GM18511 (cell line): ENCODE data around the gene CNTNAP3B.
"Not testable (repeated sequence)": the region's sequence is repeated elsewhere in the genome, so short reads cannot be mapped to it uniquely, and the experiment has no call there.

Source experiments
- ATAC-seq: cut with Tn5 transposase; IDR thresholded peaks from one replicate; pipeline ENCODE4 v1.9.1; 2021; ENCODE audit warnings: mild to moderate bottlenecking, moderate library complexity; ENCODE audit not compliant: unreplicated experiment

Gene CNTNAP3B

DNA sequence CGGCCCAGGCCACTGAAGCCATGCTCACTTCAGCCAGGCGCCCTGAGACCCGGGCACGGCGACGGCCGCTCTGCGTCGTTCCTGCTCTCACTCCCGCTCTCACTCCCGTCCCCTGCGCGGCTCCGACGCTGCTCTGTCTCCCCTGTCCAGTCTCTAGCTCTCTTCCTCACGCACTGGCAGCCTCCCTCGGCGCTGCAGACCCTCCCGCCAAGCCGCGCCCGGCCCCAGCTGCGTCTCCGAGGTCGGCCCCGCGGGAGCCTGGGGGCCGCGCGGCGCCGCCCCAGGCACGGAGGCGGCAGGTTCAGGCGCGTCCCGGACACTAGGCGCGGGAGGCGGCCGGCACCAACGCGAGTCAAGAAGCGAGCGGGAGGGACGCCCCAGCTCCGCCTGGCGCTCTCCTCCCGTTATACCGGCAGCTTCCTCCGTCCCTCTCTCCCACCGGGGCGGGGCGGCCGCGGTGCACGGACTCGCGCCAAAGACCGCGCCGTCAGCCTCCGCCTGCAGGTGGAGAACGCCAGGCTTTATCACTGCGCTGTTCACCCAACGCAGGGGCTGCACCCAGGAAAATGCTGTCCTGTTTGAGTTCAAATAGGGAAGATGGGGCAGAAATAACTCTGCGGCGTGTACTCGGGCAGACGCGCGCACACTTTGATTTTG is at the start of gene CNTNAP3B:
Gene CNTNAP3B (minus strand): TSS at position 354 of the 657 bp plus-strand sequence. CDS start 332 bp downstream, at position 22.
- ATAC-seq: not testable (repeated sequence)

DNA sequence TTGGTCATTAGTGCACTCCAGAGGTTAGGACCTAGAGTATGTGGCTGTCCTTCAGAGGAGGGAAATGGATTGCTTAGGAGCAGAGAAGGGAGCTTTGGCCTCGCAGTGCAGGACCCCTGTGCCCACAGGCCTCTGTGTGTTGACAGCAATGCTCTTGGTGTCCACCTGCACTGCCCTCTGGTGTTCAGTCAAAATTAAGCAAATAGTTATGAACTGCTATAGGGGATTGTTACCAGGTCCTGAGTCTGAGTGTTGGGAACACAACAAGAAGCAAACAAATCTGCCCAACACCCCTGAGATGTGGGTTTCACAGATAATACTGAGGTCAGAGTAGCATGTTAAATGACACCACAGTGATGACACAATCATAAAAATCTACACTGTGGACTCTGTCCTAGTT is 31.1 kb upstream of the CNTNAP3B start:
- ATAC-seq: not testable (repeated sequence)

GRCh38 chr9:42127056-42127841 is 2.0 kb downstream of the CNTNAP3B start:
- not testable (repeated sequence) for ATAC-seq

GRCh38 chr9:42121007-42121406 is 8.2 kb downstream of the CNTNAP3B start:
- not testable (repeated sequence) for ATAC-seq

GRCh38 chr9:42095929-42096328 is 33.3 kb downstream of the CNTNAP3B start:
- not testable (repeated sequence) for ATAC-seq

DNA sequence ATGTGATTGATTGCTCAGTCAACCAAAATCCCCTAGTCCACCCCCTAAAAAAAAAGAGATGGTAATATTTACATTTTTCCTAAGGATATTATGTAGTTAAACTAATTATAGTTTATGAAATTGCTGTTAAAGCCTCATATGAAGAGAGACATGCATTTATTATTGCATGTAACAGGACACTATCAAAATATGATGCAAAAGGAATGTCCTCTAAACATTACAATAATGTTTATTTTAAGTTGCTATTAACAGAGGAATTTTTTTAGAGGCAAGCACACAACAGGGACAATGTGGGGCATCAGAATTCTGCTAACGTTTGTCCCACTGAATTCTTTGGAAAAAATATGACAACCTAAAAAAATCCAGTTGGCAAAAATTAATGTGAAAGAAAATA is 44.7 kb downstream of the CNTNAP3B start:
- ATAC-seq: not testable (repeated sequence)

DNA sequence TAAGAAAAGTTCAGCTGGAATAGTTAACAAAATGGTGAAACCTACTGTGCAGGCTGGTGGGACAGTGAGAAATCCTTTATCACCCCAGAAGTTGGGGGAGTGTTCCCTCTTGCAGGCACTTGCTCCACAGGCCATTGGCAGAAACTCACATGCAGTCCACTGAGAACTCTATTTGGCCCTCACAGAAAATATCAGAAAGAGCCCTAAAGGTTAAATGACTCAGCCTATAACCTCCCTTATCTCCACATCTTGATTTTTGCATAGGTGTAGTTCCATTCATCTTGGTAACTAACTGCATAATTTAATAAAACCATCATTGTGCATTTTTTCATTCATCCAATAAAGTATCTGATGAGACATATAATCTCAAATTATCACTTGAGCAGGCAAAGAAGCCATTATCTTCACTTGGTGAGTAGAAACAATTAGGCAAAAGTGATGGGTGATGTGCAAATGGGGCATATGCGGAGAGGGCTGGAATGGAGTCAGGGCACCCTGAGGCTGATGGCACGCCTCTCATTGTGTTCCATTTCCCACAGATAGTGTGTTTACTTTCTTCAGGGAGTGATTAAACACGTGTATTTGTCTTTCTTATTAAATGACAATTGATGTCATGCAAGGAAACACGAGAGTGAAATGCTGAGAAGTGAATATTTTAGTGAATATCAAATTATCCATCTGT is 45.2 kb downstream of the CNTNAP3B start:
- not testable (repeated sequence) for ATAC-seq

DNA sequence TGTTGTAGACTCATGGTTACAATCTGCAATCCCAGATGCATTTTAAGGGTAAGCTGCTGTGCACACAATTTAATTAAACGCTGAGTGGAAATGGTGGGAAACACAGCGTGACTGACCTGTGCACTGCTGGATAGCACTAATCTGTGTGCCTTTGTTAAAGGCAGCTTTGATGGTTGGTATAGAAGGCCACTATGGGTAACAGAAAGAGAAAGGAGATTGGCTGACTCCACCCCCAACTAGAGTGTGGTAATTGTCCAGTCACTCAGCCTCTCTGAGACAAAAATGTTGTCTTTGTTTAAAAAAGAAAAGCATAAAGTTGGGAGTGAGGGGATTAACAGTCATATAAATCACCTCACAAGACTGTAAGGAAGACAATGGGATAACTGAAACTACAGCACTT is 48.9 kb downstream of the CNTNAP3B start:
- not testable (repeated sequence) for ATAC-seq

GRCh38 chr9:42074868-42075267 is 54.4 kb downstream of the CNTNAP3B start:
- ATAC-seq: not testable (repeated sequence)

GRCh38 chr9:42071026-42071425 is 58.2 kb downstream of the CNTNAP3B start:
- not testable (repeated sequence) for ATAC-seq

DNA sequence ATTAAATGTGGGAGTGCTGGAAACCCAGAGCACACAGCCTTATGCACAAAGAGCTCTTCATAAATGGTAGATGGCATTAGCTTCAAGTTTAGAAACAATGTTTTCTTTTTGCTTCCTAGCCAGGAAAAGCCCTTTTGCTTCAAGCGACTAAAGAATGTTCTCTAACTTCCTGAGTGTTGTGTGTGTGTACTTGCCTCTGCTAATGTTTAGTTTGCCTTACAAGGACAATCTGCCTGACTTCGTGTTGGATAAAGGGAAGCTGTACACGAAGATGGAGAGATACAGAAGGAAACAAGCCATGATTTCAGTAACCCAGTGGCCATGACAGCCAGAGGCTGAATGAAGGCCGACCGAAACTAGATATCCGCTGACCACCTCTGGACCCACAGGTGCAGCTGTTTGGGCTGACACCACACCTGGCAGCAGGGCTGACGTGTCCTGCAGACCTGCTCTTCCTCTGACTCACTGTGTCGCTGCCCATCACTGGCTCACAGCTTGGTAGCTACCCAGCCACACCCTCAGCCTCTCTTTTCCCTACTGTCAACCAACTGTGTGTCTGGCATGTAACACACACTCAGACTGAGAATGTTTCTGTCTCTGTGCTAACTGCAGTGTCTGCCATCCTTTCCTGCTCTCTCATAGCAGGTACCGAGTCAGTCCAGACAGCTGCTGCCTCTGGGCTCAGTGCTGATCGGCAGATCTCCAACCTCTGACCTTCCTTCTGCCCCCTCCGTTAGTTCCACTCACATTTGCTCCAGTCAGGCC is 59.0 kb downstream of the CNTNAP3B start:
- not testable (repeated sequence) for ATAC-seq

GRCh38 chr9:42053874-42054273 is 75.4 kb downstream of the CNTNAP3B start:
- ATAC-seq: not testable (repeated sequence)

- not testable (repeated sequence) for ATAC-seq
These were observed 78.5 kb downstream of the CNTNAP3B start for GRCh38 chr9:42050701-42051100.

DNA sequence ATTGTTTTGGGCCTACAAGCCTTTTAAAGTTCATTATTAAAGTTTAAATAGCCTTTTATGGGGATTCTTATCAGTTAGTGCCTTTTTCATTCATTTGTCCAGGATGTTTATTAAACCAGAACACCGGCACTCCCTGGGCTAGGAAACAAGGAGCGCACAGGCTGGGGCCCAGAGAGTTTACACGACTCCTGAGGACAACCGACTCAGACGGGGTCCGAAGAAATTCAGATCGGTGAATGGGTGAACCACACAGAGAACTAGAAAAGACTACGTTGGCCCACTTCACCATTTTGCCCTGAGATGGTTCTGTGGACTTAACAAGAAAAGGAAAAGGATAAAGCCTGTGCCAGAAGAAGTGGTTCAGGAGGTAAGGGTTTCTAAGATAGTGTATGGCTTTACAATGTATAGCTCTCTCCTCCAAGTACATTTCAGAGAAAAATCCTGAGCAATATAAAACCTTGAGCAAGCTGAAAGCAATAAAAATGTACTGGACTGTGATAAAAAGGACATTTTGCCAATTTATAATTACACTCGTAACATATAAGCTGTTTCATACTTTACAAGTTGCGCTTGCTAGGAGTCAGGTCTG is 84.7 kb downstream of the CNTNAP3B start:
- ATAC-seq: not testable (repeated sequence)

DNA sequence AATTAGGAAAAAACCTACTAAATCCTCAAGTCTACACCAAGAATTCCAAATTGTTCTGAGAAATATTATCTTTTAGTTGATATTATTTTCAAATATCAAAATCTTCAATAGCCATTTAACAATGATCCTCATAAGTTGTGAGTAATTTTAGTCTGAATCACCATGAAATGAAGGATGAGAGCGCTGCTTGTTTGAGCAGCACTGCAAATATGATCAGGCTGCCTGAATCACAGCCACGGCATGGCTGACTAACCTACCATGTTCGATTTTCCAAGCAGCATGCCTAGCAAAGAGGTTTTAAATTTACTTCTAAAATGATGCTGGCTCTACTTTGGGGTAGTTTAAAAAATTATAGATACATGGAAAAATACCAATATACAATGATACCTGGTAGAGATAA is 95.7 kb downstream of the CNTNAP3B start:
- ATAC-seq: not testable (repeated sequence)

DNA sequence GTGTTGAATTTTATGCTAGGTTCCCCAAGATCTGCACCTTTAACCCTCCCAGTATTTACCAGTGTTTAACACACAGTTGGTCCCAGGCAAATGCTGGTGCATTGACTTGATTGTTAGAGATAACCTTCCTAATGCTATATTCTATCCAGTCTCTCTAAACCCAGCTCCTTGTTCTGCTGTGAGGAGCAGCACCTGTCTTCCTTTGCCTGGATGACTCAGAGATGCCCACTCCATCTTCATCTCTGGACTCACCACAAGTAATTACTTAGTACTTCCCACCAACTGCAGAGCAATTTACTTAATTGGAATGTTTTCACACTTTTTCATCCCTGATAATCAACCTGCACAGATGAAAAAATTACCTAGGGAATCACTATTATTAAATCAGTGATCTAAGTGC is 108.6 kb downstream of the CNTNAP3B start:
- ATAC-seq: not testable (repeated sequence)

DNA sequence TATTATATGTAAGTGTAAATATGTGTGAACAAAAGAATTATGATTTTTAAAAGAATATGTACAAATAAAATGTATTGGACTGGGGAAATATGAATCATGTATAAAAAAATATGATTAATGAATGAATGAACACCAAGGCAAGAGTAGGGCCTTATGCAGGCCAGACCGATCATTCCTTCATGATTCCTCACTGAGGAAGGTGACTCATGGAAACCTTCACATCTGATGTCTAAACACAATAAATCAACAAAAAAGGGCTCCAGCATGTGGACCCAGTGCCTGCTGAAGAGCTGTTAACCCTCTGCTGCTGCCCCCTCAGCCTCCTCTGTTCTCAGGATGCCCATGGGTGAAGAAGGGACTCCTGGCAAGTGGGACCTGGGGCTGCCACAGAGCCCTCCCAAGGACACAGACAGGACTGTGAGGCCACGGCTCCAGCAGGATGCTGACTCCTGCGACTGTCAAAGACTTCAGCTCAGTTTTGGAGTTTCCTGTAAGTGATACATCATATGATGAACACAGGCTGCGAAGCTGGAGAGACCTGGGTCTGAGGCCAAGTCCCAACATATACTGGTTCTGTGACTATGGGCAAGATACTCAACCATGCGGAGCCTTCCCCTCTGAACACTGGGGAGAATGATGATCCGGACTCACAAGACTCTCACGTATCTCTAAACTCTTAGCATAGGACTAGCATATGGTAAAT is 110.9 kb downstream of the CNTNAP3B start:
- not testable (repeated sequence) for ATAC-seq

DNA sequence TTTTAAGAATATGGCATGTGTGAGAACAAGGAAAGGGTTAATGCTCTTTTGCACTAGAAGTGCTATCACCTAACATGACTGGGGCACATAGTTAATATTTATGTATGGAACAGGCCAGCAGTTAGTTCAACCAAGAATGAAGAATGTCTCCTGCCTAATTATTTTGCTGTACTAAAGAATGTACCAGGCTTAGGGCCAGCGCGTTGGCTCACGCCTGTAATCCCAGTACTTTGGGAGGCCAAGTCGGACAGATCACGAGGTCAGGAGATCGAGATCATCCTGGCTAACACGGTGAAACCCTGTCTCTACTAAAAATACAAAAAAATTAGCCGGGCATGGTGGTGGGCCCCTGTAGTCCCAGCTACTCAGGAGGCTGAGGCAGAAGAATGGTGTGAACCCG is 114.9 kb downstream of the CNTNAP3B start:
- ATAC-seq: not testable (repeated sequence)

GRCh38 chr9:41991607-41992006 is 137.6 kb downstream of the CNTNAP3B start:
- ATAC-seq: not testable (repeated sequence)

- not testable (repeated sequence) for ATAC-seq
These were observed 149.0 kb downstream of the CNTNAP3B start for GRCh38 chr9:41980271-41980670.
